GM12878 (cell line): Measurements from ENCODE around the gene TNS4. TPM values are rescaled to one million over a fixed set of nuclear protein-coding genes. Genes with fewer than 3 reads are reported as not detected.

Experiments
- ATAC-seq: fragments of 200-7000 bp; cut with Tn5 transposase; 3 replicates; pipeline ENCODE4 v1.9.1; 2020; ENCODE audit warnings: mild to moderate bottlenecking, moderate library complexity
- BruUV-seq: library from RNA; stranded (reverse); fragments of 400-500 nt; replicated peaks from 2 replicates; lab custom pipeline; 2021; lab: Mats Ljungman, UMichigan
- CTCF ChIA-PET: fragments of 300-600 bp; sonication (Branson Sonifier 250); formaldehyde crosslinking; extraction: SDS; loops from one replicate; lab custom pipeline; 2021; ENCODE audit warnings: inconsistent platforms; lab: Yijun Ruan, JAX
- POLR2A ChIA-PET: fragments of 350-600 bp; formaldehyde crosslinking; extraction: SDS; loops from one replicate; lab custom pipeline; 2021; ENCODE audit warnings: inconsistent platforms; lab: Charles Lee
- RAD21 ChIA-PET: fragments of 300-600 bp; sonication (Branson Sonifier 250); formaldehyde crosslinking; loops from one replicate; lab custom pipeline; 2023; ENCODE audit warnings: antibody characterized with exemption; ENCODE audit not compliant: unreplicated experiment; lab: Charles Lee
- SMC1A ChIA-PET: fragments of 300-600 bp; sonication (Branson Sonifier 250); formaldehyde crosslinking; loops from one replicate; lab custom pipeline; 2023; ENCODE audit not compliant: unreplicated experiment, uncharacterized antibody; lab: Charles Lee
- DNase-seq: peaks from one replicate; pipeline ENCODE4 v3.0.0-alpha.2; 2011; ENCODE audit warnings: low read depth, low spot score
- FAIRE-seq: peaks from 3 replicates; lab custom pipeline; 2011; peaks lifted over from hg19 to GRCh38; lab: Jason Lieb, UNC
- H2AFZ ChIP-seq: 2 replicates; pipeline ENCODE4 v1.6.0; 2011; ENCODE audit warnings: low read depth, low read length, control low read depth; ENCODE audit not compliant: control insufficient read depth
- H3K27ac ChIP-seq: 2 replicates; pipeline ENCODE4 v1.5.1; 2011; ENCODE audit warnings: control low read depth; ENCODE audit not compliant: control insufficient read depth, insufficient read depth
- H3K27me3 ChIP-seq, 2 experiments: replicated peaks in 1 of 2; 2 replicates each; pipeline versions ENCODE4 v1.6.0 to v1.6.1; 2011; ENCODE audit warnings: low read length in 1 of 2; ENCODE audit not compliant: control insufficient read depth in 2 of 2, insufficient read depth in 2 of 2
- H3K36me3 ChIP-seq, 2 experiments: 2 replicates each; pipeline ENCODE4 v1.5.1; 2011; ENCODE audit warnings: low read length in 1 of 2; ENCODE audit not compliant: control insufficient read depth in 2 of 2, insufficient read depth in 2 of 2
- H3K4me1 ChIP-seq: 2 replicates; pipeline ENCODE4 v1.6.1; 2011; ENCODE audit warnings: mild to moderate bottlenecking, low read length, moderate library complexity, mixed read lengths; ENCODE audit not compliant: control insufficient read depth, insufficient read depth
- H3K4me2 ChIP-seq: 2 replicates; pipeline ENCODE4 v1.6.0; 2011; ENCODE audit warnings: control low read depth; ENCODE audit not compliant: control insufficient read depth, insufficient read depth
- H3K4me3 ChIP-seq: fragments of 200-600 bp; sonication (generic); 2 replicates; pipeline ENCODE4 v1.5.1; 2016
- H3K79me2 ChIP-seq: 2 replicates; pipeline ENCODE4 v1.6.0; 2011; ENCODE audit warnings: low read length; ENCODE audit not compliant: control insufficient read depth, insufficient read depth
- H3K9ac ChIP-seq: 2 replicates; pipeline ENCODE4 v1.8.0; 2011; ENCODE audit warnings: low read length, control low read depth, mixed read lengths; ENCODE audit not compliant: control insufficient read depth, insufficient read depth
- H3K9me3 ChIP-seq: replicated peaks from 3 replicates; pipeline ENCODE4 v1.5.1; 2011; ENCODE audit warnings: mild to moderate bottlenecking, low read length; ENCODE audit not compliant: control insufficient read depth, insufficient read depth
- H4K20me1 ChIP-seq: 2 replicates; pipeline ENCODE4 v1.6.0; 2011; ENCODE audit not compliant: control insufficient read depth, insufficient read depth
- BRCA1 ChIP-seq: IDR thresholded peaks from 2 replicates; pipeline ENCODE4 v1.6.1; 2011; ENCODE audit warnings: low read depth, low read length, improper control_type of control experiment
- CREM ChIP-seq: IDR thresholded peaks from 2 replicates; pipeline ENCODE4 v1.6.1; 2014; ENCODE audit warnings: antibody characterized with exemption, low read depth
- CTCF ChIP-seq, 3 experiments: IDR thresholded peaks in 2 of 3; conservative IDR thresholded peaks in 1 of 3; 2 replicates each; pipeline ENCODE4 v1.5.1; 2011; ENCODE audit warnings: low read depth in 3 of 3, low read length in 3 of 3, mild to moderate bottlenecking in 3 of 3, control low read depth in 2 of 3, moderate library complexity in 2 of 3, inconsistent platforms in 1 of 3, mixed read lengths in 1 of 3; ENCODE audit not compliant: control insufficient read depth in 2 of 3, insufficient read depth in 1 of 3; ENCODE audit errors: extremely low read depth in 1 of 3
- FOXK2 ChIP-seq: fragments of 450-650 bp; IDR thresholded peaks from 2 replicates; pipeline ENCODE4 v1.6.1; 2017; ENCODE audit warnings: mild to moderate bottlenecking, moderate library complexity
- HDAC6 ChIP-seq: fragments of 200-600 bp; sonication (generic); IDR thresholded peaks from one replicate; pipeline ENCODE4 v1.8.0; 2017; ENCODE audit warnings: antibody characterized with exemption; ENCODE audit not compliant: unreplicated experiment
- HDGF ChIP-seq: fragments of 450-650 bp; IDR thresholded peaks from 2 replicates; pipeline ENCODE4 v1.6.1; 2016; ENCODE audit warnings: antibody characterized with exemption
- IKZF1 ChIP-seq: fragments of 450-650 bp; conservative IDR thresholded peaks from 2 replicates; pipeline ENCODE4 v1.6.1; 2017; ENCODE audit warnings: antibody characterized with exemption, mild to moderate bottlenecking
- IKZF2 ChIP-seq, 2 experiments: fragments of 450-650 bp; IDR thresholded peaks; 2 replicates each; pipeline ENCODE4 v1.6.1; 2017; ENCODE audit warnings: mild to moderate bottlenecking in 2 of 2, moderate library complexity in 2 of 2
- IRF3 ChIP-seq: fragments of 450-650 bp; IDR thresholded peaks from 2 replicates; pipeline ENCODE4 v1.6.1; 2014; ENCODE audit warnings: mild to moderate bottlenecking
- RBBP5 ChIP-seq: fragments of 200-600 bp; sonication (generic); conservative IDR thresholded peaks from 2 replicates; pipeline ENCODE4 v1.6.1; 2016
- SREBF2 ChIP-seq: IDR thresholded peaks from 2 replicates; pipeline ENCODE4 v1.6.1; 2012; ENCODE audit warnings: mild to moderate bottlenecking, low read length
- SRF ChIP-seq, 2 experiments: IDR thresholded peaks; 2 replicates each; pipeline ENCODE4 v1.6.1; 2011; ENCODE audit warnings: low read depth in 2 of 2, low read length in 2 of 2, mild to moderate bottlenecking in 1 of 2, moderate library complexity in 1 of 2
- TCF7 ChIP-seq: IDR thresholded peaks from 2 replicates; pipeline ENCODE4 v1.6.1; 2014; ENCODE audit warnings: antibody characterized with exemption, borderline replicate concordance
- WRNIP1 ChIP-seq: IDR thresholded peaks from 2 replicates; pipeline ENCODE4 v1.6.1; 2011; ENCODE audit warnings: low read depth, low read length, improper control_type of control experiment, borderline replicate concordance
- ZNF217 ChIP-seq: fragments of 450-650 bp; IDR thresholded peaks from 2 replicates; pipeline ENCODE4 v1.6.1; 2017; ENCODE audit warnings: antibody characterized with exemption, mild to moderate bottlenecking
- ZNF274 ChIP-seq: IDR thresholded peaks from one replicate; pipeline ENCODE4 v1.8.0; 2011; ENCODE audit not compliant: insufficient read length, insufficient read depth
- WGBS: methylation state at CpG from one replicate; pipeline ENCODE4 v1.1.6; 2016; ENCODE audit warnings: low lambda C conversion rate; ENCODE audit not compliant: insufficient replicate concordance, insufficient coverage; ENCODE audit errors: missing lambda C conversion rate; 5-methylcytosine and 5-hydroxymethylcytosine counted together
- in situ Hi-C: fragments of 300-500 bp; cut with MboI; formaldehyde crosslinking; loops from 9 replicates; pipeline ENCODE4 v1.14.3; 2018; ENCODE audit warnings: mixed read lengths
- intact Hi-C: fragments of 100-400 bp; cut with micrococcal nuclease; formaldehyde crosslinking; loops from one replicate; pipeline ENCODE4 v1.14.2; 2022; ENCODE audit not compliant: unreplicated experiment
- polyA plus RNA-seq, 11 experiments: library from polyadenylated mRNA; depleted of rRNA in 4 of 11; unstranded in 6 of 11; stranded (reverse) in 5 of 11; fragments of >200 nt; fragmentation: Nextera tagmentation in 4 of 11; fragmentation: Illumina TruSeq in 1 of 11; extraction: Ambion mirVana in 4 of 11; extraction: Trizol in 1 of 11; gene quantifications; 1 replicate in 1 of 11; 2 replicates in 10 of 11; pipeline versions ENCODE4 v1.2.1 to v1.2.3, GENCODE V29; 2011 to 2016; ENCODE audit warnings: inconsistent platforms in 2 of 11, missing spikeins in 2 of 11, low read depth in 1 of 11
- total RNA-seq, 4 experiments: library from RNA; depleted of rRNA in 3 of 4; stranded (reverse); fragments of >200 nt in 3 of 4; fragmentation: Illumina TruSeq in 1 of 4; extraction: Trizol in 1 of 4; gene quantifications; 2 replicates each; pipeline versions ENCODE4 v1.2.1 to v1.2.3, GENCODE V29; 2013 to 2021

TNS4 gene
- total and polyA plus RNA-seq, 10 of the 15 experiments (the other 5 are each of a cell fraction or from before 2014, with no cell fraction given) = 0.10 to 0.90 (median 0.68) TPM; not detected in 2

GRCh38 chr17:40437095-40437732 is 64.2 kb downstream of the TNS4 start:
- in situ Hi-C loops = loop anchor here (25.0 kb wide), 1 partner anchor 100 kb away; no protein-coding TSS in a partner anchor

GRCh38 chr17:40436636-40437035 is 64.8 kb downstream of the TNS4 start:
- H2AFZ ChIP-seq = no peak overlapping the region
- H4K20me1 ChIP-seq = no peaks in the 10 kb centered on the region
- SMC1A ChIA-PET = interaction anchor here (1.3 kb wide), 1 partner anchor 10 kb away, joined by 6 read pairs; no protein-coding TSS in a partner anchor
- FAIRE-seq (no peak), DNase-seq (no peak), ATAC-seq (no peak)
- H3K79me2 ChIP-seq = no peaks in the 10 kb centered on the region
- intact Hi-C loops = no loop called here
- H3K9ac ChIP-seq = no peak overlapping the region
- H3K9me3 ChIP-seq = no peaks in the 10 kb centered on the region
- H3K27me3 ChIP-seq = 0 out of 4 replicates have a peak, but pooled peaks cover 0 to 3% of the 10 kb centered on the region in 2 experiments
- no peak overlapping the region for H3K4me2 ChIP-seq
- H3K27ac ChIP-seq = no peak overlapping the region
- peaks cover 3% of the 10 kb centered on the region for H3K4me1 ChIP-seq
- H3K36me3 ChIP-seq = no peaks in the 10 kb centered on the region
- in situ Hi-C loops = loop anchor here (25.0 kb wide), 1 partner anchor 101 kb away; no protein-coding TSS in a partner anchor
- no peak overlapping the region for H3K4me3 ChIP-seq
- CTCF ChIA-PET = interaction anchor here (0.6 to 16.0 kb wide), 3 partner anchors 12 to 1214 kb away, joined by 3 to 289 read pairs (median 18); no protein-coding TSS in a partner anchor
- WGBS = 48% methylated on average over 5 of the region's 5 CpGs
- RAD21 ChIA-PET = interaction anchor here (0.9 to 16.1 kb wide), 2 partner anchors 36 to 96 kb away, joined by 3 to 175 read pairs; no protein-coding TSS in a partner anchor
- TF ChIP-seq CTCF (IDR thresholded peaks at IDR 0.05 in 2 of 3, conservative IDR thresholded peaks at IDR 0.05 in 1 of 3; ENCODE audit: control insufficient read depth in 2 of 3, extremely low read depth in 1 of 3, insufficient read depth in 1 of 3, low read depth in 3 of 3, low read length in 3 of 3) (no peak), WRNIP1 (no peak), IRF3 (no peak), HDGF (no peak), HDAC6 (no peak), TCF7 (no peak)
- no TSS peak for BruUV-seq
- POLR2A ChIA-PET = interaction anchor here (1.2 kb wide), 1 partner anchor 80 kb away, joined by 3 read pairs; no protein-coding TSS in a partner anchor

More at GRCh38 chr17:40437095-40437732, 64.2 kb downstream of the TNS4 start:
- no TSS peak for BruUV-seq
- Histone ChIP-seq H3K79me2 (no peaks in the 10 kb centered on the region), H3K36me3 (no peaks in the 10 kb centered on the region), H3K4me2 (no peak overlapping the region), H3K27ac (no peak overlapping the region), H3K4me3 (no peak overlapping the region), H3K9ac (no peak overlapping the region), H3K4me1 (peaks cover 3% of the 10 kb centered on the region), H4K20me1 (no peaks in the 10 kb centered on the region), H3K9me3 (no peaks in the 10 kb centered on the region), H2AFZ (no peak overlapping the region), H3K27me3 (0 out of 4 replicates have a peak, but pooled peaks cover 0 to 3% of the 10 kb centered on the region in 2 experiments)
- CTCF ChIA-PET = interaction anchor here (0.6 to 16.0 kb wide), 7 partner anchors 11 to 1213 kb away, joined by 3 to 289 read pairs (median 4); no protein-coding TSS in a partner anchor
- ATAC-seq (no peak), DNase-seq (no peak), FAIRE-seq (no peak)
- SMC1A ChIA-PET = interaction anchor here (0.6 to 5.9 kb wide), 3 partner anchors 10 to 95 kb away, joined by 3 to 68 read pairs (median 6); no protein-coding TSS in a partner anchor
- POLR2A ChIA-PET = interaction anchor here (1.2 kb wide), 1 partner anchor 80 kb away, joined by 3 read pairs; no protein-coding TSS in a partner anchor
- TF ChIP-seq CREM = no peak
- peak; percentile 38; the same call in 1 of the 2 replicates for TF ChIP-seq IKZF1
- no peak for TF ChIP-seq BRCA1
- no peak for TF ChIP-seq FOXK2
- TF ChIP-seq SREBF2 = no peak
- no peak for TF ChIP-seq ZNF217
- peak in 1 of 2 experiments; percentile 10; a peak in 1 of 4 replicates for TF ChIP-seq IKZF2 (IDR thresholded peaks at IDR 0.05)
- TF ChIP-seq SRF (IDR thresholded peaks at IDR 0.05; ENCODE audit: low read depth in 2 of 2, low read length in 2 of 2) = no peak
- no peak for TF ChIP-seq RBBP5
- no peak for TF ChIP-seq ZNF274
- intact Hi-C loops = no loop called here
- RAD21 ChIA-PET = interaction anchor here (0.9 to 16.1 kb wide), 3 partner anchors 19 to 96 kb away, joined by 3 to 175 read pairs (median 3); partner anchors contain the start of gene TOP2A
- WGBS = 85% methylated on average over 5 of the region's 5 CpGs
